Subcutaneous adipose tissue (tissue), 4 donors: ENCODE results near the gene IL31RA. TPM values are rescaled to one million over a fixed set of nuclear protein-coding genes. Genes with fewer than 3 reads are reported as not detected.

ENCODE experiments used
- CTCF ChIP-seq: fragments of 450-650 bp; IDR thresholded peaks from one replicate; pipeline ENCODE4 v1.5.1; 2016; ENCODE audit warnings: low read depth, mild to moderate bottlenecking, control low read depth, antibody characterized with exemption, moderate library complexity
- total RNA-seq, 4 donors: library from RNA; depleted of rRNA; stranded (reverse); fragments of >200 nt; gene quantifications; one replicate each; pipeline ENCODE4 v1.1.0, GENCODE V29; 2016

The IL31RA gene
- total RNA-seq, 4 donors from 2014 or later = not detected

DNA sequence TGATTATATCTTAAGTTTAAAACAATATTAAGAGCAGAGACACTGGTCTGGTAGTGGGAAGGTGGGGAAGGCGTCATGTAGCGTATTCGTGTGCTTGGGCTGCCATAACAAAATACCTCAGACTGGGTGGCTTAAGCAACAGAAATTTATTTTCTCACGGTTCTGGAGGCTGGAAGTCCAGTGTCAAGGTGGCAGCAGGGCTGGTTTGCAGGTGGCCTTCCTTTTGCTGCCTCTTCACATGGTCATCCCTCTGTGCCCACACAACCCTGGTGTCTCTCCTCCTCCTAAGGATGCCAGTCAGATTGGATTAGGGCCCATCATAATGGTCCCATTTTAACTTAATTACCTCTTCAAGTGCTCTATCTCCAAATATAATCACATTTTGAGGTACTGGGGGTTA is 9.6 kb downstream of the IL31RA start:
- no peak for TF ChIP-seq CTCF

- no peak for TF ChIP-seq CTCF
These were observed 13.7 kb downstream of the IL31RA start for GRCh38 chr5:55864606-55865541.

- no peak for TF ChIP-seq CTCF
These were observed 14.7 kb downstream of the IL31RA start for GRCh38 chr5:55865831-55866230.

GRCh38 chr5:55866485-55866884 is 15.3 kb downstream of the IL31RA start:
- TF ChIP-seq CTCF = no peak

DNA sequence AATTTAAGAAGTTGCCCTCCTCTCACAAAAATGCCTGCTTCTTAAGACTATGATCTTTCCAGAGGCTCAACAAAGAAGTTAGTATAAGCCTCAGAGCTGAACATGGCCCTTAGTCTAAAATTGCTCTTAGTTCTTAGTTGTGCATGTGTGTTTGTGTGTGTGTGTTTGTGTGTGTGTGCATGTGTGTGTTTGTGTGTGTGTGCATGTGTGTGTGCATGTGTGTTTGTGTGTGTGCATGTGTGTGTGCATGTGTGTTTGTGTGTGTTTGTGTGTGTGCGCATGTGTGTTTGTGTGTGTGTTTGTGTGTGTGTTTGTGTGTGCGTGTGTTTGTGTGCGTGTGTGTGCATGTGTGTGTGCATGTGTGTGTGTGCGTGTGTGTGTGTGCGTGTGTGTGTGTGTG is 15.8 kb downstream of the IL31RA start:
- TF ChIP-seq CTCF = no peak

GRCh38 chr5:55868846-55869245 is 17.7 kb downstream of the IL31RA start:
- no peak for TF ChIP-seq CTCF

DNA sequence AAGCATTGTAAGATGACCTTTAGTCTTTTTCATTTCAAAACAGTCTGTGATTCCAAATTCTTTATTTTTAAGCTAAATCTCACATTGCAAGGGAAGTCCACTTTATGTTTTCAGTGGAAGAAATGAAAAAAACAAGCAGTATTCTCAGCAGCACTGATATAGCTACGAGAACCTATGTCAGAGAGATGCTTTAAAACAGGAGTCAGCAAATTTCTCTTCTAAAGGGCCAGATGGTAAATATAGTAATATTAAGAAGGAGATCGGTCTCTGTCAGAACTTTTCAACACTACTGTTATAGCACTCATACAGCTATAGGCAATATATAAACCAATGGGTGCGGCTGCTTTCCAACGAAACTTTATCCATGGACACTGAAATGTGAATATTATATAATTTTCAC is 18.7 kb downstream of the IL31RA start:
- no peak for TF ChIP-seq CTCF
